CD4-positive, alpha-beta T cell treated with Interleukin-10 for 1 hour (primary cell): ENCODE results near the gene AOPEP.

Experiments used
- DNase-seq: peaks from one replicate; pipeline ENCODE4 v3.0.0-alpha.2; 2020

Gene AOPEP

DNA sequence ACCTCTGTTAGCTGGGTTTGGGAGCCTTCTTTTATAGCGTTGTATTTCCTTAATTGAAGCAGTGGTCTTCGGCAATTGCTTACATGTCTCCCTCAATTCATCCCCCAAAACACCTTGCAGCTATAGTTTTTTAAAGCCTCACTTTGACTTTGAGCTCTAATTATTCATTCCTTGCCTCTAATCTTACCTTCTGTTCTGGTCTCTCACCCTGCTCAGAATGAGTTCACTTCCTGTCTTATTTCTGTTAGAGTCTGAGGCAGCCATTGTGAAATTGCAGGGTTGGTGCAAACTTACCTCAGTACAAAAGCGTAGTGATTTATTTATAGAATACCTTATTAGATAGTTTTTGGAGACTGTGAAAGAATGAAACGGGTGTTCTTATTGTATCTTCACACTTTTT is 35.0 kb downstream of the AOPEP start:
- no peak for DNase-seq

GRCh38 chr9:94767331-94768072 is 41.0 kb downstream of the AOPEP start:
- no peak for DNase-seq

DNA sequence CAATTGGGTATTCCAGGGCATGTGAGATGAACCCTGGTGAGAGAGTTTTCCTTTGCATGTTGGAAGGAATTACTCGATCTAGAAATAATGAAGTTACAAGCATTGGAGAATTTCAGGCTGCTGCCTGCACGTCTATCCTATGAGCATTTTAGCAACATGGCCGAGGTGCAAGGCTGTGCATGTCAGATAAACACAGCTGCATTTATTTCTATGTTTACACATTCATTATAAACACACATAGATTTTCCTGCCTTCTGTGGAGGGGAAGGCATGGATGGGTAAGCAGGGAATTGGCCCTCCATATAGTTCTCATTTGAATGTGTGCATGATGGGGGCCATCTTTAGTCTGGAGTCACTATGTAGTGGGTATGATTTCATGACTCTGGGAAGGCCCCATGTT is 42.3 kb downstream of the AOPEP start:
- DNase-seq, result no peak

DNA sequence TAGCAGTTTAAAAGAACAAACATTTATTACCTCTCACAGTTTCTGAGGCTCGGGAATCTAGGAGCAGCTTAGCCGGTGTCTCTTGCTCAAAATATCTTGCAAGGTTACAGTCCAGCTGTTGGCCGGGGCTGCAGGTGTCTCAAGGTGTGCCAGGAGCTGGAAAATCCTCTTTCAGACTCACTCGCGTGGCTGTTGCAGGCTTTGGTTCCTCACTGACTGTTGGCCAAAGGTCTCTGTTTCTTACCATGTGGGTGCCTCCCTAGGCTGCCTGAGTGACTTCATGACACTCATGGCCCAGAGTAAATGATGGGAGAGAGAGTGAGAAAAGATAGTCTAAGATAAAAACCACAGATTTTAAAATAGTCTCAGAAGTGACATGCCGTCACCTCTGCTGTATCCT is 43.8 kb downstream of the AOPEP start:
- DNase-seq, result no peak

DNA sequence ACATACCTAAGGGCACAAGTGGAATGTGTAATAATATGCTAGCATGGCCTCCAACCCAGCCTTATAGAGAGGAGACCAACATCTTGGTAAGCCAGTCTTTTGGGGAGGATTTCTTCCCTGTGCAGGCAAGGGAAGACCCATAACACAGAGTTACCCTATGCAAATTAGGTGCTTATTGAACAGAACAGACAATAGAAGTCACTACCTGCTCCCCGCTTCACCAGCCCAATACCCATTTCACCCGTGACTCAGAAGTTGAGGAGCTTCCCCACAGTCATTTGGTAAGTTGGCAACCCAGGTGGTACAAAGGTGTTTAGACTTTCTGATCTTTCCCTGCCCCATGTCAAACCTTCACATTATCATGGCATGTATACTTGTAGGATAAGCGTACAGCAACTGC is 44.6 kb downstream of the AOPEP start:
- DNase-seq, result no peak

DNA sequence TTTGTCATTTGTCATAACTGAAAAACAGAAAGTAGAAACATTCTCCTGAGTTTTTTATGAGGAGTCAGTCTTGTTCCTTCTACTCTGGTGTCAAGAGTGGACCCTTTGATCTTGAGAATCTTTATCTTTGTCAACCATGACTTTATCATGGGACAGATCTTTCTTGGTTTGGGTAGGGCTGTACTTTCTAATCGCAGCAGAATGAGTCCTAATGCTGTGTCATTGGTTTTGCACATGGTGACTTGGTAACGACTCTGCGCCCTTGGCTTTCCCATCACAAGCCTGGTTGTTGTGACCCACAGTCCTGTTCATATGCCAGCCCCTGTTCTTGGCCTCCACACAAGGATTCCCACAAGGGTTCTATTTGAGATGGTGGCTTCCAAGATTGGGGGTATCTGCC is 45.6 kb downstream of the AOPEP start:
- no peak for DNase-seq

GRCh38 chr9:94772639-94773303 is 46.3 kb downstream of the AOPEP start:
- no peak for DNase-seq

- no peak for DNase-seq
These were observed 47.2 kb downstream of the AOPEP start for GRCh38 chr9:94773655-94774054.

DNA sequence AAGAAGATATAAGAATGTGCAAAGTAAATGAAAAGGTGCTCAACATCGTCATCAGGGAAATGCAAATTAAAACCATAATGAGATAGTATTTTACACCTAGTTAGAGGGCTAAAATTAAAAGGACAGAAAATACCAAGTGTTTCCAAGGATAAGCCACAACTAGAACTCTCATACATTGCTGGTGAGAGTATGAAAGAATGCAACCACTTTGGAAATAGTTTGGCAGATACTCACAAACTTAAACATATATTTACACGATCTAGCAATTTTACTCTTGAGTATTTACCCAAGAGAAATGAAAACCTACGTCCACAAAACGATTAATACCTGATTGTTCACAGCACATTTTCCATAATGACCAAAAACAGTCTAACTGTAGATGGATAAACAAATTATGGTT is 51.5 kb downstream of the AOPEP start:
- DNase-seq, result no peak

- DNase-seq, result no peak
These were observed 52.5 kb downstream of the AOPEP start for GRCh38 chr9:94779031-94779430.

- no peak for DNase-seq
These were observed 53.3 kb downstream of the AOPEP start for GRCh38 chr9:94779693-94780290.

DNA sequence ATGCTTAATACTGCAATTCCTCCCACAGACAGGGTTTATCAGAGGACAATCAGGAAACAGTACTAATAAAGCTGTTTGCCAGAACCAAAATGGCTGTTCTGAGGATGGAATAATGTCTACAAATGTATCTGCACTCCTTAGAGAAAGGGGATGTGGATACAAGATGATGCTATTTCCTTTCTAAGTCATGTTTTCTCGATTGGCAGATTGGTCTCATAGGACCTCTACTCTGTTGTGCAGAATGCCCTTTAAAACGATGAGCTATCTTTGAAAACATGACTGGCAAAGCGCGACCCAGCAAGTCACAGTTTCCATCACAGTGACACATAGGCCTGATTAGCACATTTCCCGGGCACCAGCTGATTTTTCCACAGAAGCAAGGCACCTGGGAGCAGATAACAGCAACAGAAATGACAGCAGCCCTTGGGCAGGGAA is 54.0 kb downstream of the AOPEP start:
- no peak for DNase-seq

DNA sequence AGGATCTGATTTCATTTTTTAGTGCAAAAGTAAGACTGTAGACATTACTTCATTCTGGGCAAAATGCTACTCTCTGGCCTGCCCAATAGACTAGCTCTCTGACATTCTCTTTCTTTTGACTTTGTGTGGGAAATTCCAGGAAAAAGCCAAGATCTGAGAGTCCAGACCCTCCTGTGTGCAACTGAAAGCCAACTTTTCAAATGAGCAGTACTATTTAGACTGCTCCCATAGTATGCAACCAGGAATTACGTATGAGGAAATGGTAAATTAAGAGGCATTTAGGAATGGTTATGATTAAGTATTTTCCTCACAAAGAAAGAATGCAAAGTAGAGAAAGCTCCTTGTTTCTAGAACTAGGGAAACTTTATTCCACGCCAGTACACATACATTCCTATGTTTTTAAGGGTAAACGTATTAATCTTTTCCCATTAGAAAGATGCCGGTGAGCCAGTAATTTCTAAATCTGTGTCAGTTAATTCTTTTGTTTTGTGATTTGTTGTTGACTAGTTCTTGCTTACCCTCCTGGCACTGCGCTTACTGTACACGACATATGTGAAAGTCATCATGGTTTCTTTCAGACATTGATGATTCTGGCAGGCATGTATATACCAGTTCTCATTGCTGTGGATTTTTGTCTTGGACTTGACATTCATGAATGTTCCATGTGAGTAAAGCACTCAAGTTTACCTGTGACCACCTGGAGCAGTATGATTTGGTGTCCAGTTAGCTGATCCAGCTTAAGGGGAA is 56.0 kb downstream of the AOPEP start:
- DNase-seq, result no peak

DNA sequence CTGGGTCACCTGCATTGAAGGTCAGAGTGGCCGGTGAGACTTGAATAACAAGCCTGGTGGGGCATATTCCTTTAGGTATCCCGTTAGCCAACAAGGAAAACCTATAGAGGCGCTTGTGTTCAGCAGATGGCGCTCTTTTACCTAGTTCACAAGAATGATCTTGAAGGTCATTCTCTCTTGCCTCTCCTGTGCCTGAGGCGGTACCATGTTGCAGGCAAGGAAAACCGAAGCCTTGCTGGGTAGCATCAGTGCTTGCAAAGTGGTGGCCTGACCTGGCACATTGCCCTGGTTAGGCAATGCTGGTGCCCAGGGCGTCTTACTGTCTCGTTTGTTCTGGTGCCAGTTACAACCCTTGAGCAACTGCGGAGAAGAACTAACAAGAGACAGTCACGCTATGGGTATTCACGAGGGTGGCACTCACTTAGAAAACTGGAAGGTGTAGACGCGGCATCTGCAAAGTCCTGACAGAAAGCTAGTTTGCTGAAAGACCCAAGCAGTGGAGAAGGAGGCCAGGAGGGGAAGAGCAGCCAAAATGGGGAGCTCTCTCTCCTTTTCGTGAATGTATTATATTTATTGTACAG is 56.7 kb downstream of the AOPEP start:
- DNase-seq, result peak; percentile 58

- no peak for DNase-seq
These were observed 57.4 kb downstream of the AOPEP start for GRCh38 chr9:94783928-94784327.

DNA sequence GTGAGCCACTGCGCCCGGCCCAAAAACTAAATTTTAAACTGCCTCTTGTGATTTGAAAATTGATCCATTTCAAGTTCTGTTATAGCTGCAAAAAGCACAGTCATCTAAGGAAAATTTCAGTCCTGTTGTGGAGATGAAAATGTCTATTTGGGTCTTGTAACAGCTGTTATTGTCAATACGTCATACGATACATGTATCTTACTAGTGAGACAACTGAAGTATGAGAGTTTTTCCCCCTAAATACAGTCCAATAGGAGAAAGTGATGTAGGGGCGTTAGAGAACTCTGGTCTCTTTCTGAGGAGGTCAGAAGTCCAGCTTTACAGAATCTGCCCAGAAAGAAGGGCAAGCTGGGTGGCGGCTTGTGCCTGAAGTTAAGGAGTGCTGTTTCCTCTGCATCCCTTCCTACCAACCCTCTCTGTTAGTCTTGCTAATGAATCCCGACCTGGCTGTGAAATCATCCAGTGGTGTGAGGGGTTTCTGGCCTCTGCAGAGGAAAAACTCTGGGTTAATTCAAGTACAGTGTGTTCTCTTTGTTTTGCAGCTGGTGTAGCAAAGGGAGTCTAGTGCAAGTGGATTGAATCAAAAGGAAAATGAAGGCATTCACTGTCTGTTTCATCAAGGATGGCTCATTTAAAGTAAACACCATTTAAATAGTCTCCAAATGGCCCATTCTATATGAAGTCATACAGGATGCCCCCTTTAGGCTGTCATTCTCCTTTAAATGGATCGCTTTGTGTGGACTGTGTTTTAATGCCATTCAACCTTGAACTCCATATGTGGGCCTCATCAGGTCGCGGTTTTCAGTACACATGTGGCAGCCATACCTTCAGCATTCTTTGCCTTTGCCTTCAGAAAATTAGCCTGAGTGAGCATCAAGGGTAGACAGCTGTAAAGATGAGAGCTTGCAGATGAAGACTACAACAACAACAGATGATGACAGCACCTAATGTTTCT is 59.0 kb downstream of the AOPEP start:
- no peak for DNase-seq

GRCh38 chr9:94786586-94786985 is 60.1 kb downstream of the AOPEP start:
- no peak for DNase-seq

GRCh38 chr9:94787266-94787665 is 60.8 kb downstream of the AOPEP start:
- no peak for DNase-seq

DNA sequence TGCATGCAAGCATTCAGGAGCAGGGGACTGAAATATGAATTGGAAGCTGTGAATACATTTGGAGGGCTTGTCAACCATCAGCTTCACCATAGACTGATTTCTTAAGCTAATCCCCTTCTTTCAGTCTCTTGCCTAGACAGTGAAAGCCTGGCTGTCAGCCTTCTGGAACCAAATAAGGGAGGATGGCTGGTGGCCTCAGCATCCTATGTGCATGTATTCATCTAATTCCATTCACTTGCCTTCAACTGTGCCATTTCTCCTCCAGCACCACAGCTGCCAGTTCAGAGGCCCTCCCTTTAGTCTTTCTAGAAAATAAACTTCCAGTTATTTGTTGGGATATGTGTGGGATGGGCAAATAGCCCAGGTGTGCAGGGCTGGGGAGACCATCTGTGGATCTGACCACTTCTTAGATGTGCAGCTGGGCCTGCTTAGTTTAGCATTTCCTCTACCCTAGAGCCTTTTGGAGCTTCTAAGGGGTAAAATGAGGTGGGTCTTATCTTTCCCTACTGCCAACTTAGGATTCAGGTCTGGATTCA is 62.1 kb downstream of the AOPEP start:
- no peak for DNase-seq

- no peak for DNase-seq
These were observed 64.9 kb downstream of the AOPEP start for GRCh38 chr9:94791435-94791834.

DNA sequence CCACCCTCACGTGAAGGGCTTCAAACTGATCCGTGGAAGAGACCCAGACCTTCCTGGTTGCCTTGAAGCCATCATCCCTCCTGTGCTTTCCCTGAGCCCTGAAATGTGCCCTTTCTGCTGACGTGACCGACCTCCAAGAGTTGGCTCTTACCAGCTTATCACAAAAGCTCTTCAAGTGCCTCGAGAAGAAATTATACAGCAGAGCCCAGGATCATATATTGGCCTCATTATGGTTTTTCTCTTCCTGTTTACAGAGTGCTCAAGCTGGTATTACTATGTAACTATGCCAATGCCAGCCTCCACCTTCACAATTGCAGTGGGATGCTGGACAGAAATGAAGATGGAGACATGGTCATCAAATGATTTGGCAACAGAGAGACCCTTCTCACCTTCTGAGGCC is 66.0 kb downstream of the AOPEP start:
- no peak for DNase-seq
